IMR-90 (cell line): ENCODE results near the gene FLOT2. TPM values are rescaled to one million over a fixed set of nuclear protein-coding genes. Genes with fewer than 3 reads are reported as not detected.

Experiments
- ATAC-seq: fragments of 200-7000 bp; cut with Tn5 transposase; 2 replicates; pipeline ENCODE4 v1.9.1; 2020; ENCODE audit warnings: low read depth, mild to moderate bottlenecking, moderate library complexity
- BruUV-seq: library from RNA; stranded (reverse); fragments of 400-500 nt; replicated peaks from 2 replicates; lab custom pipeline; 2021; lab: Mats Ljungman, UMichigan
- CTCF ChIA-PET: fragments of 300-600 bp; formaldehyde crosslinking; extraction: SDS; loops from one replicate; lab custom pipeline; 2021; ENCODE audit warnings: antibody characterized with exemption; lab: Yijun Ruan, JAX
- POLR2A ChIA-PET: fragments of 300-600 bp; sonication (Branson Sonifier 250); formaldehyde crosslinking; loops from one replicate; lab custom pipeline; 2022; ENCODE audit warnings: antibody characterized with exemption; ENCODE audit not compliant: unreplicated experiment; lab: Charles Lee
- DNase-seq: peaks from one replicate; pipeline ENCODE4 v3.0.0; 2013
- H2AFZ ChIP-seq: replicated peaks from 2 replicates; pipeline ENCODE3; 2013; ENCODE audit warnings: low read length, mild to moderate bottlenecking; ENCODE audit not compliant: poor library complexity
- H2AK5ac ChIP-seq: 2 replicates; pipeline ENCODE4 v1.6.1; 2013; ENCODE audit warnings: low read depth, low read length, inconsistent platforms
- H2AK9ac ChIP-seq: replicated peaks from 2 replicates; pipeline ENCODE3; 2013; ENCODE audit warnings: mild to moderate bottlenecking, low read depth, low read length, moderate library complexity; ENCODE audit not compliant: poor library complexity
- H2BK120ac ChIP-seq: 2 replicates; pipeline ENCODE4 v1.6.1; 2013; ENCODE audit warnings: low read depth, low read length, inconsistent platforms
- H2BK15ac ChIP-seq: 3 replicates; pipeline ENCODE4 v1.6.1; 2013; ENCODE audit warnings: low read depth, low read length, inconsistent platforms
- H2BK20ac ChIP-seq: 2 replicates; pipeline ENCODE4 v1.6.1; 2013; ENCODE audit warnings: low read depth, mild to moderate bottlenecking, inconsistent platforms, low read length, moderate library complexity
- H2BK5ac ChIP-seq: 2 replicates; pipeline ENCODE4 v1.6.1; 2013; ENCODE audit warnings: mild to moderate bottlenecking, low read depth, low read length, inconsistent platforms; ENCODE audit not compliant: poor library complexity, severe bottlenecking
- H3K14ac ChIP-seq: replicated peaks from 2 replicates; pipeline ENCODE4 v1.6.1; 2013; ENCODE audit warnings: low read depth, low read length, inconsistent platforms
- H3K18ac ChIP-seq: 2 replicates; pipeline ENCODE4 v1.6.1; 2013; ENCODE audit warnings: low read depth, low read length, control low read depth
- H3K23ac ChIP-seq: 2 replicates; pipeline ENCODE4 v1.6.1; 2013; ENCODE audit warnings: low read depth, low read length, inconsistent platforms
- H3K27ac ChIP-seq: 2 replicates; pipeline ENCODE4 v1.5.1; 2013; ENCODE audit warnings: mild to moderate bottlenecking, control low read depth, low read length; ENCODE audit not compliant: insufficient read depth
- H3K27me3 ChIP-seq: 2 replicates; pipeline ENCODE4 v1.6.1; 2013; ENCODE audit warnings: low read length; ENCODE audit not compliant: control insufficient read depth, insufficient read depth
- H3K36me3 ChIP-seq: 2 replicates; pipeline ENCODE4 v1.6.1; 2013; ENCODE audit warnings: low read length, mixed read lengths; ENCODE audit not compliant: control insufficient read depth, insufficient read depth
- H3K4ac ChIP-seq: 2 replicates; pipeline ENCODE4 v1.6.1; 2013; ENCODE audit warnings: low read depth, low read length, inconsistent platforms
- H3K4me1 ChIP-seq: 2 replicates; pipeline ENCODE4 v1.6.1; 2013; ENCODE audit warnings: low read length, mixed read lengths; ENCODE audit not compliant: control insufficient read depth, insufficient read depth
- H3K4me2 ChIP-seq: 2 replicates; pipeline ENCODE4 v1.6.1; 2013; ENCODE audit warnings: low read depth, mild to moderate bottlenecking, control low read depth, low read length, moderate library complexity
- H3K4me3 ChIP-seq: 2 replicates; pipeline ENCODE4 v1.5.1; 2013; ENCODE audit warnings: low read depth, mild to moderate bottlenecking, control low read depth, low read length, moderate library complexity; ENCODE audit not compliant: insufficient read depth
- H3K56ac ChIP-seq: 2 replicates; pipeline ENCODE4 v1.6.1; 2013; ENCODE audit warnings: low read length, inconsistent platforms; ENCODE audit not compliant: insufficient read depth; ENCODE audit errors: extremely low read depth
- H3K79me1 ChIP-seq, 2 experiments: 2 replicates each; pipeline ENCODE4 v1.6.1; 2013; ENCODE audit warnings: low read length in 2 of 2, inconsistent platforms in 1 of 2, low read depth in 1 of 2
- H3K9ac ChIP-seq: 2 replicates; pipeline ENCODE4 v1.6.1; 2013; ENCODE audit warnings: low read depth, low read length, control low read depth
- H3K9me1 ChIP-seq: 2 replicates; pipeline ENCODE4 v1.6.1; 2013; ENCODE audit warnings: low read length, inconsistent platforms; ENCODE audit not compliant: insufficient read depth
- H3K9me3 ChIP-seq: 2 replicates; pipeline ENCODE4 v1.6.1; 2013; ENCODE audit warnings: low read length; ENCODE audit not compliant: control insufficient read depth, insufficient read depth
- H4K20me1 ChIP-seq: 2 replicates; pipeline ENCODE4 v1.6.1; 2013; ENCODE audit warnings: low read length, inconsistent platforms; ENCODE audit not compliant: insufficient read depth
- H4K5ac ChIP-seq: 2 replicates; pipeline ENCODE4 v1.6.1; 2013; ENCODE audit warnings: mild to moderate bottlenecking, low read depth, low read length, control low read depth
- H4K8ac ChIP-seq, 2 experiments: 2 replicates each; pipeline ENCODE4 v1.6.1; 2013; ENCODE audit warnings: low read depth in 2 of 2, low read length in 2 of 2, control low read depth in 1 of 2, inconsistent platforms in 1 of 2
- H4K91ac ChIP-seq: 2 replicates; pipeline ENCODE4 v1.6.1; 2013; ENCODE audit warnings: low read depth, low read length, inconsistent platforms; ENCODE audit not compliant: insufficient read depth
- MAFK ChIP-seq: IDR thresholded peaks from 2 replicates; pipeline ENCODE4 v1.6.1; 2012; ENCODE audit warnings: low read depth, low read length, improper control_type of control experiment
- POLR2A ChIP-seq: IDR thresholded peaks from 2 replicates; pipeline ENCODE4 v1.6.1; 2012; ENCODE audit warnings: mild to moderate bottlenecking, low read depth, low read length
- WGBS, 2 experiments: methylation state at CpG; one replicate each; pipeline versions ENCODE4 v1.1.5 to v1.1.7; 2013; ENCODE audit warnings: missing lambda C conversion rate in 2 of 2; ENCODE audit not compliant: insufficient read length in 1 of 2; ENCODE audit errors: extremely low coverage in 2 of 2; 5-methylcytosine and 5-hydroxymethylcytosine counted together
- dilution Hi-C: fragments of 300-500 bp; cut with HindIII; formaldehyde crosslinking; loops from one replicate; pipeline ENCODE4 v1.14.3; 2018; ENCODE audit warnings: low sequenced_read_pairs; ENCODE audit not compliant: unreplicated experiment
- in situ Hi-C: fragments of 300-500 bp; cut with MboI; formaldehyde crosslinking; loops from 3 replicates; pipeline ENCODE4 v1.14.3; 2019; ENCODE audit warnings: low sequenced_read_pairs, inconsistent platforms, mixed read lengths
- intact Hi-C: fragments of 100-400 bp; cut with micrococcal nuclease; formaldehyde crosslinking; loops from 2 replicates; pipeline ENCODE4 v1.10.0; 2022
- microRNA-seq, 2 experiments: library from miRNA; stranded (forward) in 1 of 2; unstranded in 1 of 2; fragments of 10-50 nt in 1 of 2; fragments of <30 nt in 1 of 2; gene quantifications in 1 of 2; microRNA quantifications in 1 of 2; one replicate each; pipeline versions ENCODE3 to v1.1.0; 2013 to 2020; ENCODE audit not compliant: insufficient read depth in 1 of 2, insufficient read length in 1 of 2, unreplicated experiment in 1 of 2
- polyA plus RNA-seq, 3 experiments: library from polyadenylated mRNA; depleted of rRNA; stranded (reverse); fragments of >200 nt; gene quantifications; 2 replicates each; pipeline ENCODE4 v1.2.3, GENCODE V29; 2012; ENCODE audit warnings: low replicate concordance in 1 of 3
- small RNA-seq, 5 experiments: library from RNA; depleted of rRNA; stranded (forward); fragments of <200 nt; gene quantifications; one replicate each; pipeline ENCODE3, GENCODE V24; 2012
- total RNA-seq: library from RNA; depleted of rRNA; stranded (reverse); fragments of >200 nt; gene quantifications from 2 replicates; pipeline ENCODE4 v1.2.3, GENCODE V29; 2012; rRNA removed
- TF ChIP-seq, protein P1 (sequence below): fragments of 150-350 bp; IDR thresholded peaks from 2 replicates; pipeline ENCODE4 v1.6.1; 2017; ENCODE audit warnings: mild to moderate bottlenecking, antibody characterized with exemption, low read length, low read depth

Gene FLOT2
- total and polyA plus RNA-seq, 2 of the 4 experiments (the other 2 are of a cell fraction) = 19.7 to 67.9 TPM

DNA sequence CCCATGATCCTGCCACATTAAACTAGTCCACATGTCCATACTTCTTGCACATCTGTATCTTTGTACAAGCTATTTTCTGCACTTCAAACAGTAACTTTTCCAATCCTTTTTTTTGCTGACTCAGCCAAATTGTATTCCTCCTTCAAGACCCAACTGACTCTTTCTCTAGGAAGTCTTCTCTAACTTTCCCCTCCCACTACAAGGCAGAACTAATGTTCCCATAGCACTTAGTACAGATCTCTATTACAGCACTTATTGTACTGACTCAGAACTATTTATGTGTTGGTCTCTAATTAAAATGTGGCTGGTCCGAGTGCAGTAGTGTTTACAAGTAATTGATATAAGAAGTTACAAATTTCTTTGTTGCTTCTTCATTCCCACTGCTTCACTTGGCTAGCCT lies 63.1 kb downstream of the FLOT2 start:
- in situ Hi-C loops = no loop called here
- no peak overlapping the region for H3K9ac ChIP-seq
- intact Hi-C loops = no loop called here
- WGBS, 2 experiments = no CpG with 5 or more reads among the region's 1 CpG
- H3K9me3 ChIP-seq = no peaks in the 10 kb centered on the region
- no TSS peak for BruUV-seq
- H3K4me3 ChIP-seq = no peak overlapping the region
- peaks cover 11% of the 10 kb centered on the region for H4K20me1 ChIP-seq
- H3K4ac ChIP-seq = no peak overlapping the region
- H4K8ac ChIP-seq = no peak overlapping the region
- no peaks in the 10 kb centered on the region for H3K4me1 ChIP-seq
- no peak overlapping the region for H3K18ac ChIP-seq
- ChIA-PET POLR2A (no interaction called here), CTCF (no interaction called here)
- H2BK15ac ChIP-seq = no peak overlapping the region
- H3K27me3 ChIP-seq = no peaks in the 10 kb centered on the region
- no peak overlapping the region for H3K23ac ChIP-seq
- TF ChIP-seq, protein P1, sequence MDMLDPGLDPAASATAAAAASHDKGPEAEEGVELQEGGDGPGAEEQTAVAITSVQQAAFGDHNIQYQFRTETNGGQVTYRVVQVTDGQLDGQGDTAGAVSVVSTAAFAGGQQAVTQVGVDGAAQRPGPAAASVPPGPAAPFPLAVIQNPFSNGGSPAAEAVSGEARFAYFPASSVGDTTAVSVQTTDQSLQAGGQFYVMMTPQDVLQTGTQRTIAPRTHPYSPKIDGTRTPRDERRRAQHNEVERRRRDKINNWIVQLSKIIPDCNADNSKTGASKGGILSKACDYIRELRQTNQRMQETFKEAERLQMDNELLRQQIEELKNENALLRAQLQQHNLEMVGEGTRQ = no peak
- TF ChIP-seq POLR2A (no peak), MAFK (peak; percentile 100)
- no peak overlapping the region for H3K27ac ChIP-seq
- H2BK120ac ChIP-seq = no peak overlapping the region
- no peak overlapping the region for H2BK5ac ChIP-seq
- ATAC-seq (no peak), DNase-seq (no peak)
- H3K9me1 ChIP-seq = no peaks in the 10 kb centered on the region
- H2BK20ac ChIP-seq = no peak overlapping the region
- H3K56ac ChIP-seq = no peak overlapping the region
- H4K5ac ChIP-seq = no peak overlapping the region
- H2AK5ac ChIP-seq = no peak overlapping the region
- H3K14ac ChIP-seq = no peak overlapping the region
- H4K91ac ChIP-seq = no peak overlapping the region
- dilution Hi-C loops = no loop called here
- peaks cover 1% of the 10 kb centered on the region; the same call in 1 of the 2 replicates for H3K36me3 ChIP-seq
- no peak overlapping the region for H2AK9ac ChIP-seq
- H3K4me2 ChIP-seq = no peak overlapping the region
- peaks cover 26 to 54% of the 10 kb centered on the region in 2 experiments for H3K79me1 ChIP-seq
- H2AFZ ChIP-seq = no peak overlapping the region

Small RNA genes within 50 kb of the gene (microRNA-seq; reads per million reads assigned to microRNA genes)
- gene MIR451B (ENCODE audit: unreplicated experiment) (not detected), gene RF00019 (ENCODE audit: insufficient read depth, insufficient read length) (not detected)

Small RNA genes within 50 kb of the gene (small RNA-seq; reads per million reads assigned to genes)
- 0 reads per million in 5 experiments for gene RF00019

Other genes with a start within 250 kb of the FLOT2 start
- gene SDF2, start 235.8 kb downstream of the FLOT2 start, total RNA-seq = 79.2 and 81.7 TPM in 2 replicates
- 76.0 and 80.8 TPM in 2 replicates for gene SDF2, start 235.8 kb downstream of the FLOT2 start, polyA plus RNA-seq (2012; rRNA removed)
- gene SUPT6H, start 235.5 kb downstream of the FLOT2 start, total RNA-seq = 44.8 and 45.0 TPM in 2 replicates
- 40.0 and 41.4 TPM in 2 replicates for gene SUPT6H, start 235.5 kb downstream of the FLOT2 start, polyA plus RNA-seq (2012; rRNA removed)
- gene PROCA1, start 185.8 kb downstream of the FLOT2 start, total RNA-seq = 0.28 and 0.36 TPM in 2 replicates
- 1.7 and 3.0 TPM in 2 replicates for gene PROCA1, start 185.8 kb downstream of the FLOT2 start, polyA plus RNA-seq (2012; rRNA removed)
- 304 and 351 TPM in 2 replicates for gene RAB34, start 179.9 kb downstream of the FLOT2 start, total RNA-seq
- gene RAB34, start 179.9 kb downstream of the FLOT2 start, polyA plus RNA-seq (2012; rRNA removed) = 374 and 387 TPM in 2 replicates
- gene RPL23A, start 177.7 kb downstream of the FLOT2 start, total RNA-seq = 572 and 596 TPM in 2 replicates
- 958 and 1,004 TPM in 2 replicates for gene RPL23A, start 177.7 kb downstream of the FLOT2 start, polyA plus RNA-seq (2012; rRNA removed)
- 3.6 and 3.9 TPM in 2 replicates for gene TLCD1, start 171.5 kb downstream of the FLOT2 start, total RNA-seq
- 8.7 and 9.3 TPM in 2 replicates for gene TLCD1, start 171.5 kb downstream of the FLOT2 start, polyA plus RNA-seq (2012; rRNA removed)
- gene NEK8, start 168.9 kb downstream of the FLOT2 start, total RNA-seq = 3.1 and 5.2 TPM in 2 replicates
- 4.1 and 4.6 TPM in 2 replicates for gene NEK8, start 168.9 kb downstream of the FLOT2 start, polyA plus RNA-seq (2012; rRNA removed)
- 27.5 and 36.9 TPM in 2 replicates for gene TRAF4, start 153.7 kb downstream of the FLOT2 start, total RNA-seq
- 63.2 and 75.6 TPM in 2 replicates for gene TRAF4, start 153.7 kb downstream of the FLOT2 start, polyA plus RNA-seq (2012; rRNA removed)
- gene FAM222B, start 54.9 kb downstream of the FLOT2 start, total RNA-seq = 2.2 and 2.5 TPM in 2 replicates
- 10.8 and 11.4 TPM in 2 replicates for gene FAM222B, start 54.9 kb downstream of the FLOT2 start, polyA plus RNA-seq (2012; rRNA removed)
- gene ERAL1, start 42.7 kb downstream of the FLOT2 start, total RNA-seq = 25.8 and 34.1 TPM in 2 replicates
- 62.3 and 71.3 TPM in 2 replicates for gene ERAL1, start 42.7 kb downstream of the FLOT2 start, polyA plus RNA-seq (2012; rRNA removed)
- 2.7 and 2.8 TPM in 2 replicates for gene DHRS13, start 5.3 kb upstream of the FLOT2 start, total RNA-seq
- 3.9 and 4.1 TPM in 2 replicates for gene DHRS13, start 5.3 kb upstream of the FLOT2 start, polyA plus RNA-seq (2012; rRNA removed)
- 25.6 and 26.7 TPM in 2 replicates for gene PHF12, start 53.8 kb upstream of the FLOT2 start, total RNA-seq
- gene PHF12, start 53.8 kb upstream of the FLOT2 start, polyA plus RNA-seq (2012; rRNA removed) = 24.4 and 28.9 TPM in 2 replicates
- not detected in 2 replicates for gene SEZ6, start 108.3 kb upstream of the FLOT2 start, total RNA-seq
- gene SEZ6, start 108.3 kb upstream of the FLOT2 start, polyA plus RNA-seq (2012; rRNA removed) = not detected in 2 replicates
- 1.1 and 1.3 TPM in 2 replicates for gene PIPOX, start 145.4 kb upstream of the FLOT2 start, total RNA-seq
- gene PIPOX, start 145.4 kb upstream of the FLOT2 start, polyA plus RNA-seq (2012; rRNA removed) = 0.11 and 0.43 TPM in 2 replicates